Measurements from ENCODE around the gene DPF1.
A peak's percentile ranks its signal among the peaks of the same experiment; 100 is the strongest.

The DPF1 gene

DNA sequence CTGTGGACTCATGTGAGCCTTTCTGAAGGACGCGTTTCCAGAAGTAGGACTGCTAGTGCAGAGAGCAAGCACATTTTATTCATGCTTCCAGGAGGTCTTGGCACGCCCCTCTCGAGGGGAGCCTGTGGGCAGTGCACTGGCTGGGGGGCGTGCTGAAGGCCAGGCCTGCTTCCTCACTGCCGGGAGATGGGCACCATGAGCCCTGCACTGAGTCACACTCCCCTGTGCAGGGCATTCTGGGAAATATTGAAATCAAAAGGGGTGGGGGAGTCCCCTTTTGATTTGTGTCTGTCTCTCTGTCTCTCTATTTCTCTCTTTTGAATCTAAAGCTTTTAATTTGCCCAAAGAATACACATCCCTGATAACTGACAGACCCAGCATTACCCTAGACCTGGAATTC lies 34.0 kb downstream of the DPF1 start:
- FAIRE-seq (no peak), DNase-seq (ENCODE audit: insufficient read length, low spot score) (peak; percentile 57)
- TF ChIP-seq POLR2A (IDR thresholded peaks at IDR 0.05; ENCODE audit: low read depth, low read length), result no peak

DNA sequence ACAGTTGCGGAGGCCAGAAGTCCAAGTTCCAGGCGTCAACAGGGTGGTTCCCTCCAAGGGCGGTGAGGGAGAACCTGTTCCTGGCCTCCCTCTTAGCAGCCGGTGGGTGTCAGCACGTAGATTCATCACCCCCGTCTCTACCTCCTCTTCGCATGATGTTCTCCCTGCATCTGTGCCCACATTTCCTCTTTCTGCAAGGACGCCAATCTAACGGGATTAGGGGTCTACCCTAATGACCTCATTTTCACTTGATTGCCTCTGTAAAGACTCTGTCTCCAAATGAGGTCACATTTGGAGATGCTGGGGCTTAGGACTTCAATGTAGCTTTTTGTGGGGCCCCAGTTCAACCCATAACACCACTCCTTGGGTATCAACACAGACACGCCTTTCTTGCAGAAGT lies 38.5 kb downstream of the DPF1 start:
- FAIRE-seq (no peak), DNase-seq (ENCODE audit: insufficient read length, low spot score) (no peak)
- no peak for TF ChIP-seq POLR2A (IDR thresholded peaks at IDR 0.05; ENCODE audit: low read depth, low read length)

DNA sequence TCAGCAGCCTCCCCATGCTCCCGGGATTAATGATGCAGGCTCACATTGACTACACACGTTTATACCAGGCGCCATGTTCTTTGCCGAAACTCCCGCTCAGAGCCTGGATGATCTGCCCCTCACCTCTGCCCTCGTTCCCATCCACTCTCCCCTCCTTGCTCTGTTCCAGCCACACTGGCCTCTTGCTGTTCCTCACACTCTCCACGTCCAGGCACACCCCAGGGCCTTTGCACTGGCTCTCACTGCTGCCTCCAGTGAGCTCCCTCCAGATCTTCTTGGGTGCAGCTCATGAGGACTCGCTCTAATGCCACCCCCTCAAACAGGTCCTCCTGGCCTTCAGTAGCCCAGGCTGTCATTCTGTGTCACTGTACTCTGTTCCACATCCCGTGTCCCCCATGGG lies 39.2 kb downstream of the DPF1 start:
- no peak for DNase-seq (ENCODE audit: insufficient read length, low spot score)
- no peak for FAIRE-seq
- TF ChIP-seq POLR2A (IDR thresholded peaks at IDR 0.05; ENCODE audit: low read depth, low read length), result no peak

DNA sequence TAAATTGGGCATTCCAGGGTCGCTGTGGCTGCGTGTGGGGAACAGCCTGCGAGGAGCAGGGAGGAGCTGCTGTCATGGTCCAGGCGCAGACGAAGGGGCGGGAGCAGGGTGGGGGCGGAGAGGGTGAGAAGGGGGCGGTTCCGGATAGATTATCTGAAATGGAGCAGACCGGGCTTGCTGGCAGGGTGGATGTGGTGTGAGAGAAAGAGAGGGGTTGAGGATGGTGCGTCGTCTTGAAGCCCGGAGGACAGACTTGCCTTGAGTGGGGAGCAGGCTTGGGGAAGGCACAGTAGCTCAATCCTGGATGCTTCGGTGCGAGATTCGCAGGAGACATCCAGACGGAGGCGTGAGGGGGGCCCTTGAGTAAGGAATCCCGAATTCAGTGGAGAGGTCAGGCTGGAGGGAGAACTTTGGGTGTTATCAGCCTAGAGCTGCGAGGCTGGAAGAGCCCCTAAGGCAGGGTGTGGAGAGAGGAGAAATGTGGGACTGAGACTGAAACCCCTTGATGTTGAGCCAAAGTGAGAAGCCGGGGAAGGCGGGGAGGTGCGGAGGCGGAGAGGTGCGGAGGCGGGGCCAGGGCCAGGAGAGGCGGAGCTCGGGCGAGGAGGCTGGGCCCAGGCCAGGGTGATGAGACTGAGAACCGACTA lies 40.6 kb downstream of the DPF1 start:
- TF ChIP-seq POLR2A (IDR thresholded peaks at IDR 0.05; ENCODE audit: low read depth, low read length), result no peak
- no peak for FAIRE-seq
- no peak for DNase-seq (ENCODE audit: insufficient read length, low spot score)

DNA sequence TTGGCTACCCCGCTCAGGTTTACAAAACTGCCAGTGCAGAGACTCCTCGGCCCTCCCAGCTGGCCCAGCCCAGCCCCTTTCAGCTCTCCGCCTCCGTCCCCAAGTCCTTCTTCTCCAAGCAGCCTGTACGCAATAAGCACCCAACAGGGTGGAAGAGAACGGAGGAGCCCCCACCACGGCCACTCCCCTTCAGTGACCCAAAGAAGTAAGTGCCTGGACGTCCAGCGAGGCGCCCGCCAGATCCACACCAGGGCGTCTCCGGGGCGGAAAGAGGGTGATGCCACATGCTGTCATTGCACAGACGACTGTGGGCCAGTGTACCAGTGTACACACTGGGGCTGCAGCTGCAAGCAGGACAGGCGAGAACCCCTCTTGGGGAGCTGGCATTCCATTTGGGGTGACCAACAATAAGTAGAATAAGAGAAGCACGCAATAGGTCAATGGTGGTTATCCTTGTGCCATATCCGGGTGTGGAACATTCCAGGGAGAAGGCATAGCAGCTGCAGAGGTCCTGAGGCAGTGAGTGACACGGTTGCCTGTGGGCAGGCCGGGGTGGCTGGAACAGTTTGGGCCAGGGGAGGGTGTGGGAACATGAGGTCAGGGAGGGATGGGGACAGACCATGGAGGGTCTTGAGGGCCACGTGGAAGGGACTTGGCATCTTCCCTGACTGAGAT lies 41.3 kb downstream of the DPF1 start:
- no peak for TF ChIP-seq POLR2A (IDR thresholded peaks at IDR 0.05; ENCODE audit: low read depth, low read length)
- DNase-seq (ENCODE audit: insufficient read length, low spot score) (no peak), FAIRE-seq (no peak)

GRCh38 chr19:38180071-38180470 lies 44.0 kb downstream of the DPF1 start:
- no peak for TF ChIP-seq POLR2A (IDR thresholded peaks at IDR 0.05; ENCODE audit: low read depth, low read length)
- no peak for DNase-seq (ENCODE audit: insufficient read length, low spot score)
- no peak for FAIRE-seq

DNA sequence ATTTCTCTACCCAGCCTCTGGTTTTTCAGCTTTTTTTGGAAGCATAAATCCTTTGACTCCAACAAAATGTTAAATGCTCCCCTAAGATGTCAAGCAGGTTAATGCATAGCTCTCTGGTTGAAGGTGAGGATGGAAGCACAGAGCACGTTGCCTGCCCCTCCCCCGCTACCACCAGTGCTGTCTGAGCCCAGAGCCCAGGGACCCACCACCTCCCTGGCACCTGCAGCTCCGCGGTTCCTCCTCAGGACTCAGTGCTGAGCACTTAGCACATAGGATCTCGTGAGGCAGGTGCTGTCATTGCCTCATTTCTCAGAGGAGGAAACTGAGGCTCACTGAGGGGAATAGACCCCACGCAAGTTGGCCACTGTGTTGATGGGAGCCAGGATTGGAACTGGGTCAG lies 48.6 kb downstream of the DPF1 start:
- FAIRE-seq (no peak), DNase-seq (ENCODE audit: insufficient read length, low spot score) (no peak)
- no peak for TF ChIP-seq POLR2A (IDR thresholded peaks at IDR 0.05; ENCODE audit: low read depth, low read length)

- DNase-seq (ENCODE audit: insufficient read length, low spot score) (peak; percentile 95), FAIRE-seq (peak; percentile 38)
- no peak for TF ChIP-seq POLR2A (IDR thresholded peaks at IDR 0.05; ENCODE audit: low read depth, low read length)
Measured at GRCh38 chr19:38173291-38174041, 50.6 kb downstream of the DPF1 start.

GRCh38 chr19:38172001-38172400 lies 52.0 kb downstream of the DPF1 start:
- FAIRE-seq (no peak), DNase-seq (ENCODE audit: insufficient read length, low spot score) (no peak)
- TF ChIP-seq POLR2A (IDR thresholded peaks at IDR 0.05; ENCODE audit: low read depth, low read length), result no peak

DNA sequence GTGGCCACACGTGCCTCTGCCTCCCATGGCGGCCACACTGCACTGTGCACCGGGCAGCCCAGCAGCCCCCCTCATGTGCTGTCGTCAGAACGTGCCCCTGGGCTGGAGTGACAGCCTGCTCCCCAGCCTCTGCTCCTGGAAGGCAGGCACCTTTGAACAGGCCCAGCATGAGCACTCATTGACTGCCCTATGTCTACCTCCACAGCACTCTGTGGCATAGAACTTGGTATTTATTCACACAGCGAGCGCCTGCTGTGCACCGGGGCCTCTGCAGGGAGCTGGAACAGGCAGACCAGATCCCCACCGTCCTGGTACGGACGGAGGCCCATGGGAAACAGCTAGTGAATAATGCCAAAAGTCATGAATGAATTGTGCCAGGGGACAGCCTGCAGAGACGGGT lies 53.7 kb downstream of the DPF1 start:
- TF ChIP-seq POLR2A (IDR thresholded peaks at IDR 0.05; ENCODE audit: low read depth, low read length), result no peak
- FAIRE-seq (no peak), DNase-seq (ENCODE audit: insufficient read length, low spot score) (no peak)

DNA sequence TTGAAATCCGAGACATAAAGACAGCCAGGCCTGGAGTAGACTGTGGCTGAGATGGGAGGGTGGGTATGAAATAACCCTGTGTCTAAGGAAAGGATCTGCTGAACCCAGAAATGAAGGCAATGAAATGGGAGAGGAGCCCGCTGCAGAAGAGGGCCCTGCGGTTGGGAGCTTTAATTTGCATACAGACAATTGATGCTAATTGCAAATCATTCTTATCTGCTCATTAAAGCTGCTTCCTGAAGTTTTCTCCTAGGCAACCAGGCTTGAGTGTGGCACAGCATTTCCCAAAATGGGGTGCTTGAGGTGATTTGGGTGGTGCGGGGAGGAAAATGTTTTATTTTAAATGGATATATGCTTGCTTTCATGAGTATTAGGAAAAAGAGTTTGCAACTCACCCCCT lies 55.4 kb downstream of the DPF1 start:
- FAIRE-seq (no peak), DNase-seq (ENCODE audit: insufficient read length, low spot score) (no peak)
- no peak for TF ChIP-seq POLR2A (IDR thresholded peaks at IDR 0.05; ENCODE audit: low read depth, low read length)

GRCh38 chr19:38165335-38165734 lies 58.7 kb downstream of the DPF1 start:
- no peak for TF ChIP-seq POLR2A (IDR thresholded peaks at IDR 0.05; ENCODE audit: low read depth, low read length)
- DNase-seq (ENCODE audit: insufficient read length, low spot score), result no peak
- no peak for FAIRE-seq

- no peak for TF ChIP-seq POLR2A (IDR thresholded peaks at IDR 0.05; ENCODE audit: low read depth, low read length)
- FAIRE-seq, result no peak
- no peak for DNase-seq (ENCODE audit: insufficient read length, low spot score)
Measured at GRCh38 chr19:38164526-38164925, 59.5 kb downstream of the DPF1 start.

- DNase-seq (ENCODE audit: insufficient read length, low spot score) (no peak), FAIRE-seq (no peak)
- no peak for TF ChIP-seq POLR2A (IDR thresholded peaks at IDR 0.05; ENCODE audit: low read depth, low read length)
Measured at GRCh38 chr19:38163419-38164290, 60.4 kb downstream of the DPF1 start.
